CD4-positive, alpha-beta T cell treated with Interleukin-4 for 1 hour (primary cell): Measurements from ENCODE around the gene KCTD6.
"Not testable (repeated sequence)": the region's sequence is repeated elsewhere in the genome, so short reads cannot be mapped to it uniquely, and the experiment has no call there.

Experiments used
- DNase-seq, 2 donors: peaks; one replicate each; pipeline ENCODE4 v3.0.0-alpha.2; 2020 to 2022

KCTD6 gene

GRCh38 chr3:58524326-58524888 lies 32.5 kb downstream of the KCTD6 start:
- DNase-seq = no peak

GRCh38 chr3:58526515-58526957 lies 34.6 kb downstream of the KCTD6 start:
- DNase-seq = peak in 1 of 2 donors; percentile 47

GRCh38 chr3:58527440-58527839 lies 35.5 kb downstream of the KCTD6 start:
- DNase-seq = not testable (repeated sequence)

- no peak for DNase-seq
Measured at GRCh38 chr3:58528629-58529028, 36.7 kb downstream of the KCTD6 start.

- no peak for DNase-seq
Measured at GRCh38 chr3:58529516-58530353, 37.8 kb downstream of the KCTD6 start.

- DNase-seq = no peak
Measured at GRCh38 chr3:58530354-58530865, 38.5 kb downstream of the KCTD6 start.

GRCh38 chr3:58531555-58531954 lies 39.7 kb downstream of the KCTD6 start:
- no peak for DNase-seq

GRCh38 chr3:58531956-58532355 lies 40.1 kb downstream of the KCTD6 start:
- DNase-seq = no peak

GRCh38 chr3:58532794-58533220 lies 40.9 kb downstream of the KCTD6 start:
- DNase-seq = peak; percentile 81 to 82

- DNase-seq = no peak
Measured at GRCh38 chr3:58534592-58535494, 42.9 kb downstream of the KCTD6 start.

GRCh38 chr3:58535531-58536500 lies 43.9 kb downstream of the KCTD6 start:
- no peak for DNase-seq

GRCh38 chr3:58536501-58537411 lies 44.9 kb downstream of the KCTD6 start, which contains the start of gene ACOX2:
ACOX2 (minus strand) TSS chr3:58537190; CDS start chr3:58535106, 2,084 bp downstream.
- DNase-seq = no peak

GRCh38 chr3:58537412-58538301 lies 45.8 kb downstream of the KCTD6 start:
- DNase-seq = no peak

GRCh38 chr3:58539626-58540025 lies 47.7 kb downstream of the KCTD6 start:
- DNase-seq = no peak

- no peak for DNase-seq
Measured at GRCh38 chr3:58540176-58540858, 48.4 kb downstream of the KCTD6 start.

GRCh38 chr3:58544541-58544940 lies 52.6 kb downstream of the KCTD6 start:
- no peak for DNase-seq

GRCh38 chr3:58551636-58552180 lies 59.8 kb downstream of the KCTD6 start:
- DNase-seq = no peak
